Gastroesophageal sphincter (tissue), 4 donors: Measurements from ENCODE around the gene ANGPT4. TPM values are rescaled to one million over a fixed set of nuclear protein-coding genes. Genes with fewer than 3 reads are reported as not detected.

Source experiments
- ATAC-seq: fragments of 150-250 bp; one replicate; pipeline ENCODE4 v1.9.1; 2016; ENCODE audit warnings: mild to moderate bottlenecking, moderate library complexity
- H3K27ac ChIP-seq, 4 donors: fragments of 200-600 bp; sonication (generic) in 3 of 4; 1 replicate in 3 of 4; 2 replicates in 1 of 4; pipeline ENCODE4 v1.5.1; 2016 to 2019
- H3K27me3 ChIP-seq: fragments of 200-600 bp; sonication (generic); one replicate; pipeline ENCODE4 v1.5.1; 2019
- H3K36me3 ChIP-seq, 2 donors: fragments of 200-600 bp; sonication (generic); one replicate each; pipeline ENCODE4 v1.5.1; 2019; ENCODE audit warnings: control low read depth in 1 of 2
- H3K4me1 ChIP-seq, 3 donors: fragments of 200-600 bp; sonication (generic); 1 replicate in 2 of 3; 2 replicates in 1 of 3; pipeline ENCODE4 v1.5.1; 2016 to 2019; ENCODE audit warnings: control low read depth in 2 of 3
- H3K4me3 ChIP-seq, 2 donors: fragments of 200-600 bp; sonication (generic); one replicate each; pipeline ENCODE4 v1.5.1; 2019; ENCODE audit warnings: mild to moderate bottlenecking in 1 of 2, moderate library complexity in 1 of 2
- H3K9me3 ChIP-seq, 3 donors: fragments of 200-600 bp; sonication (generic); one replicate each; pipeline ENCODE4 v1.5.1; 2017 to 2019; ENCODE audit warnings: control low read depth in 2 of 3
- CTCF ChIP-seq, 4 experiments: fragments of 200-600 bp in 2 of 4; fragments of 450-650 bp in 2 of 4; sonication (generic) in 1 of 4; IDR thresholded peaks; one replicate each; pipeline ENCODE4 v1.5.1; 2017 to 2019; ENCODE audit warnings: antibody characterized with exemption in 4 of 4, mild to moderate bottlenecking in 2 of 4, moderate library complexity in 2 of 4
- EP300 ChIP-seq: sonication (generic); formaldehyde crosslinking; IDR thresholded peaks from one replicate; pipeline ENCODE4 v1.6.1; 2017; ENCODE audit warnings: antibody characterized with exemption, mild to moderate bottlenecking
- POLR2A ChIP-seq, 2 donors: fragments of 450-650 bp; IDR thresholded peaks; one replicate each; pipeline ENCODE4 v1.6.1; 2017; ENCODE audit warnings: antibody characterized with exemption in 2 of 2, mild to moderate bottlenecking in 2 of 2, moderate library complexity in 1 of 2
- POLR2AphosphoS5 ChIP-seq: sonication (generic); formaldehyde crosslinking; IDR thresholded peaks from one replicate; pipeline ENCODE4 v1.6.1; 2017; ENCODE audit warnings: antibody characterized with exemption
- WGBS, 2 donors: methylation state at CpG; one replicate each; pipeline ENCODE4 v1.1.5; 2018; ENCODE audit warnings: low coverage in 1 of 2; 5-methylcytosine and 5-hydroxymethylcytosine counted together
- total RNA-seq, 4 donors: library from RNA; depleted of rRNA; stranded (reverse); fragments of >200 nt; gene quantifications; one replicate each; pipeline ENCODE4 v1.1.0, GENCODE V29; 2016

ANGPT4 gene
- total RNA-seq, 4 donors from 2014 or later: 0.13 to 0.58 (median 0.15) TPM; not detected in 1

- no peak for ATAC-seq
- Histone ChIP-seq H3K4me3 (no peak overlapping the region), H3K27me3 (peaks cover 42% of the 10 kb centered on the region), H3K9me3 (no peaks in the 10 kb centered on the region), H3K27ac (no peak overlapping the region), H3K4me1 (no peaks in the 10 kb centered on the region), H3K36me3 (no peaks in the 10 kb centered on the region)
- WGBS, 2 donors: 20 to 73% methylated on average over 1 to 5 of the region's 7 CpGs
- TF ChIP-seq POLR2A (IDR thresholded peaks at IDR 0.05): no peak
- TF ChIP-seq POLR2AphosphoS5: no peak
- TF ChIP-seq EP300: no peak
- no peak for TF ChIP-seq CTCF (IDR thresholded peaks at IDR 0.05)
Measured at GRCh38 chr20:877814-878213, 38.3 kb downstream of the ANGPT4 start.

- Histone ChIP-seq H3K27ac (no peak overlapping the region), H3K27me3 (peaks cover 41% of the 10 kb centered on the region), H3K4me3 (no peak overlapping the region), H3K4me1 (no peaks in the 10 kb centered on the region), H3K9me3 (no peaks in the 10 kb centered on the region), H3K36me3 (no peaks in the 10 kb centered on the region)
- WGBS, 2 donors: 73 to 86% methylated on average over 2 to 3 of the region's 4 CpGs
- TF ChIP-seq POLR2A (IDR thresholded peaks at IDR 0.05) (no peak), EP300 (no peak), CTCF (IDR thresholded peaks at IDR 0.05) (no peak), POLR2AphosphoS5 (no peak)
- ATAC-seq: no peak
Measured at GRCh38 chr20:875115-875514, 41.0 kb downstream of the ANGPT4 start.

- TF ChIP-seq EP300: no peak
- no peak for TF ChIP-seq POLR2A (IDR thresholded peaks at IDR 0.05)
- no peak for TF ChIP-seq POLR2AphosphoS5
- TF ChIP-seq CTCF (IDR thresholded peaks at IDR 0.05): no peak
- WGBS, 2 donors: no CpG with 5 or more reads among the region's 10 CpGs
- Histone ChIP-seq H3K27me3 (peaks cover 46% of the 10 kb centered on the region), H3K4me1 (no peaks in the 10 kb centered on the region), H3K27ac (no peak overlapping the region), H3K4me3 (no peak overlapping the region), H3K9me3 (no peaks in the 10 kb centered on the region), H3K36me3 (no peaks in the 10 kb centered on the region)
- no peak for ATAC-seq
Measured at GRCh38 chr20:873875-874607, 42.1 kb downstream of the ANGPT4 start.

- Histone ChIP-seq H3K27ac (no peak overlapping the region), H3K27me3 (peaks cover 56% of the 10 kb centered on the region), H3K36me3 (no peaks in the 10 kb centered on the region), H3K4me1 (no peaks in the 10 kb centered on the region), H3K9me3 (no peaks in the 10 kb centered on the region), H3K4me3 (no peak overlapping the region)
- no peak for ATAC-seq
- TF ChIP-seq CTCF (IDR thresholded peaks at IDR 0.05) (no peak), EP300 (no peak), POLR2A (IDR thresholded peaks at IDR 0.05) (no peak), POLR2AphosphoS5 (no peak)
- WGBS, 2 donors: 0 to 41% methylated on average over 1 to 12 of the region's 20 CpGs
Measured at GRCh38 chr20:872855-873520, 43.1 kb downstream of the ANGPT4 start.

- Histone ChIP-seq H3K36me3 (no peaks in the 10 kb centered on the region), H3K27ac (no peak overlapping the region), H3K4me1 (no peaks in the 10 kb centered on the region), H3K27me3 (peaks cover 58% of the 10 kb centered on the region), H3K4me3 (no peak overlapping the region), H3K9me3 (no peaks in the 10 kb centered on the region)
- no peak for TF ChIP-seq POLR2A (IDR thresholded peaks at IDR 0.05)
- TF ChIP-seq POLR2AphosphoS5: no peak
- TF ChIP-seq CTCF (IDR thresholded peaks at IDR 0.05): no peak
- no peak for TF ChIP-seq EP300
- WGBS, 2 donors: 40% methylated on average over 2 of the region's 2 CpGs; no CpG with 5 or more reads in 1 of the 2 donors
- ATAC-seq: no peak
Measured at GRCh38 chr20:871948-872347, 44.2 kb downstream of the ANGPT4 start.
